ENCODE measurements around the gene AGRP. TPM values are rescaled to one million over a fixed set of nuclear protein-coding genes. Genes with fewer than 3 reads are reported as not detected.

AGRP gene
- total RNA-seq, 4 donors from 2014 or later, result not detected

DNA sequence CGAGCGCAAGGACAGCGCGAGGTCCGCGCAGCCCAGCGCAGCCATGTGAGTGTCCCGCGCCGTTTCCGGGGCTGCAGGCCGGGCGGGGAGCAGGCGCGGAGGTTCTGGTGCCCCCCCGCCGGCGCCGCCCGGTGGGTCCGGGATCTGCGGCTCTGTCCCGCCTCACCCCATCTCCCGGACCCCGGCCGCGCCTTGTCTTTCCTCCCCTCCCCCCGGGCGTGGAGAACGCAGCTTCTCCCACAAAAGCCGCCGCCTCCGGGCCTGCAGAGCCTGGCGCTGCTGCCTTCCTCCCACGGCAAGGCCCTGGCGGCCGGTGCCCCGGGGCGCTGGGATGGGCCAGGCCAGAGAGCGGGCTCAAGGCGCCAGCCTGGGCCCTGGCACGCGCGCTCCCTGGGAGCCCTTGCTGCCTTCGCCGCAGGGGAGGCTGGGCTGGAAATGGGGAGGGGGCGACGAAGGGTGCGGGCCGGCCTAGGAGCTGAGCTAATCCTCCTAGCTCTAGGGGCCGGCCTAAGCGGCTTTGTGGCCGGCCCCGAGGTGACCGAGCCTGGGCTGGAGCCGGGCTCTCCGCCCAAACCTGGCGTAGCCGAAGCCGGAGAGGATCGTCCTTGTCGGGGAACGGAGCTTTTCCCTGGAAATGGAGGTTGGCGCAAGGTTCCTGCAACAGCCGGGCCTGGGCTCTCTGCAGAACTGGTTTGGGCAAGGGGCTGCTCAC lies 45.7 kb upstream of the AGRP start:
- no peaks in the 10 kb centered on the region for H3K36me3 ChIP-seq
- peaks cover 31 to 36% of the 10 kb centered on the region in 2 donors for H3K4me1 ChIP-seq
- intact Hi-C loops (cut with DNase I), result loop anchor here (5.0 kb wide), 1 partner anchor 33 kb away; the partner anchor contains the start of gene CTCF
- H3K4me3 ChIP-seq (replicated peaks in 1 of 3), result peak overlapping the region; percentile 37 to 73 (median 70)
- H3K9me3 ChIP-seq, result no peaks in the 10 kb centered on the region
- 3 to 15% methylated on average over 5 to 48 of the region's 65 CpGs for WGBS, 2 donors
- peak overlapping the region; percentile 72 to 88 (median 80) for H3K27ac ChIP-seq
- H3K27me3 ChIP-seq, result no peaks in the 10 kb centered on the region
- DNase-seq, result peak; percentile 42 to 47
- peak in 1 of 2 donors; percentile 60 for TF ChIP-seq POLR2A (IDR thresholded peaks at IDR 0.05)
- TF ChIP-seq, protein P1, sequence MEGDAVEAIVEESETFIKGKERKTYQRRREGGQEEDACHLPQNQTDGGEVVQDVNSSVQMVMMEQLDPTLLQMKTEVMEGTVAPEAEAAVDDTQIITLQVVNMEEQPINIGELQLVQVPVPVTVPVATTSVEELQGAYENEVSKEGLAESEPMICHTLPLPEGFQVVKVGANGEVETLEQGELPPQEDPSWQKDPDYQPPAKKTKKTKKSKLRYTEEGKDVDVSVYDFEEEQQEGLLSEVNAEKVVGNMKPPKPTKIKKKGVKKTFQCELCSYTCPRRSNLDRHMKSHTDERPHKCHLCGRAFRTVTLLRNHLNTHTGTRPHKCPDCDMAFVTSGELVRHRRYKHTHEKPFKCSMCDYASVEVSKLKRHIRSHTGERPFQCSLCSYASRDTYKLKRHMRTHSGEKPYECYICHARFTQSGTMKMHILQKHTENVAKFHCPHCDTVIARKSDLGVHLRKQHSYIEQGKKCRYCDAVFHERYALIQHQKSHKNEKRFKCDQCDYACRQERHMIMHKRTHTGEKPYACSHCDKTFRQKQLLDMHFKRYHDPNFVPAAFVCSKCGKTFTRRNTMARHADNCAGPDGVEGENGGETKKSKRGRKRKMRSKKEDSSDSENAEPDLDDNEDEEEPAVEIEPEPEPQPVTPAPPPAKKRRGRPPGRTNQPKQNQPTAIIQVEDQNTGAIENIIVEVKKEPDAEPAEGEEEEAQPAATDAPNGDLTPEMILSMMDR (IDR thresholded peaks at IDR 0.05), result no peak

DNA sequence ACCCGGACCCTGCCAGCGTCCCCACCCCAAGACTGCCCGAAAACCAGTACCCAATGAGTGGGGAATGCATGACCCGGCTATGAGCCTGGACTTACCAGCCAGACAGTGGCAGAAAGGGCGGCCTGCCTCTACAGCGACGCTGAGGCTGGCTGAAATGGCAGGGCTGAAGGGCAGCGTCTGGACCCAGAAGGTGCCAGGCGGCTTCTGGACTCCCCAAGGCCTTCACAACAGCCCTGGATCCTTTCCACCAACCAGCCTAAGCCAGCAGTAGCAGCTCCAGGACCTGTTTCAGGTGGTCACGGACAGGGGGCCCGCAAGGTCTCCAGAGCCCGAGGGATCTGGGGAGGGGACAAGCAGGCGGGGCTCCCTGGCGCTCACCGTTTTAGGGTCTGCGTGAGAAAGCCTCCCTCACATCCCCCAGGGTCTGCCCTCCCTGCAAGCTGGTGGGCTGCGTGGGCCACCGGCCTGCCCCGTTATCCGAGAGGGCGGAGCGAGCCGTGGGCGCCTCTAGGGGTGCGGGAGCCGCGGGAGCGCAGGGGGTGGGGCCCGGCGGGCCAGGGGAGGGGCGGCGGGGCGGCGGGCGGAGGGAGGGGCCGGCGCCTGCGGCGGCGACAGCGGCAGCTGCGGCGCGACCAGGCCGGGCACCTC lies 45.0 kb upstream of the AGRP start, which contains the start of gene RIPOR1:
RIPOR1 (plus strand) TSS at position 608 of the 648 bp plus-strand sequence. CDS start 9,618 bp downstream, outside the sequence.
- 31 to 82% methylated on average over 7 to 13 of the region's 45 CpGs for WGBS, 2 donors
- Histone ChIP-seq H3K27ac (peak within 1 kb of the TSS; percentile 72 to 88 (median 80)), H3K4me3 (replicated peaks in 1 of 3) (peak within 1 kb of the TSS; percentile 38 to 73 (median 70)), H3K36me3 (no peaks in the 10 kb centered on the region), H3K9me3 (no peaks in the 10 kb centered on the region), H3K27me3 (no peaks in the 10 kb centered on the region), H3K4me1 (peaks cover 31 to 36% of the 10 kb centered on the region in 2 donors)
- TF ChIP-seq POLR2A (IDR thresholded peaks at IDR 0.05), result no peak
- TF ChIP-seq, protein P1 (IDR thresholded peaks at IDR 0.05), result peak in 2 of 6 experiments; percentile 1 to 10
- intact Hi-C loops (cut with DNase I), result loop anchor here (5.0 kb wide), 1 partner anchor 34 kb away; the partner anchor contains the start of gene CTCF
- DNase-seq, result peak; percentile 53 to 54

DNA sequence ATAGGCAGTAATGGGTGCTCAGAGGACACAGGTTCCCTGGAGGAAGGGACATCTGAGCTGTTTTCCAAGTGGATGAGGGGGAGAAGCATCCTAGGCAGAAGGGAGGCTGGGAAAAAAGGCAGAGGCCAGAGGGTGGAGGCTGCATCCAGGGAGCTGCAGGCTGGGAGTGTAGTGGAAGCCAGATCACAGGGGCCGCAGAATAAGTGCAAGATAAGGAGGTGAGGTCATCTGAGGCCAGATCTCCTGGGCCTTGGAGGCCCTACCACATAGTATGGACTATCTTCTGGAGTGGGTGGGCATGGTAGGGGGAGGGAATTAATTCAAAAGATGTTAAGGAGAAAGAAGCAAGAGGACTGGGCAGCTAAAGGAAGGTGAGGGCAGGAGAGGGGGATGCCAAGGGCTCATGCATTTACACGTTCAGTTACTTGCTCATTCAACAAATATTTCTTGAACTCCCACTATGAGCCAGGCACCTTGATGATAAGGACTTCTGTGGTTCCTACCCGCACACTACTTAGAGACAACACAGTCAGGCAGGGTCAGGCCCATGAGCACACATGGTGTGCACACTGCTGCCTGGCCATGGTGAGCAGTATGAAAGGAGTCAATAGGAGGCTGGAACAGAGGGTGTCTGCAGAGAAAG lies 42.9 kb upstream of the AGRP start:
- H3K27ac ChIP-seq, result no peak overlapping the region
- TF ChIP-seq, protein P1 (IDR thresholded peaks at IDR 0.05), result no peak
- no peak for TF ChIP-seq POLR2A (IDR thresholded peaks at IDR 0.05)
- WGBS, 2 donors, result 92 to 96% methylated on average over 3 of the region's 3 CpGs
- no peak for DNase-seq
- intact Hi-C loops (cut with DNase I), result loop anchor here (5.0 kb wide), 1 partner anchor 36 kb away; the partner anchor contains the start of gene CTCF
- peaks cover 23 to 24% of the 10 kb centered on the region in 2 donors for H3K4me1 ChIP-seq
- no peaks in the 10 kb centered on the region for H3K36me3 ChIP-seq
- no peaks in the 10 kb centered on the region for H3K27me3 ChIP-seq
- no peaks in the 10 kb centered on the region for H3K9me3 ChIP-seq
- no peak overlapping the region for H3K4me3 ChIP-seq (replicated peaks in 1 of 3)

DNA sequence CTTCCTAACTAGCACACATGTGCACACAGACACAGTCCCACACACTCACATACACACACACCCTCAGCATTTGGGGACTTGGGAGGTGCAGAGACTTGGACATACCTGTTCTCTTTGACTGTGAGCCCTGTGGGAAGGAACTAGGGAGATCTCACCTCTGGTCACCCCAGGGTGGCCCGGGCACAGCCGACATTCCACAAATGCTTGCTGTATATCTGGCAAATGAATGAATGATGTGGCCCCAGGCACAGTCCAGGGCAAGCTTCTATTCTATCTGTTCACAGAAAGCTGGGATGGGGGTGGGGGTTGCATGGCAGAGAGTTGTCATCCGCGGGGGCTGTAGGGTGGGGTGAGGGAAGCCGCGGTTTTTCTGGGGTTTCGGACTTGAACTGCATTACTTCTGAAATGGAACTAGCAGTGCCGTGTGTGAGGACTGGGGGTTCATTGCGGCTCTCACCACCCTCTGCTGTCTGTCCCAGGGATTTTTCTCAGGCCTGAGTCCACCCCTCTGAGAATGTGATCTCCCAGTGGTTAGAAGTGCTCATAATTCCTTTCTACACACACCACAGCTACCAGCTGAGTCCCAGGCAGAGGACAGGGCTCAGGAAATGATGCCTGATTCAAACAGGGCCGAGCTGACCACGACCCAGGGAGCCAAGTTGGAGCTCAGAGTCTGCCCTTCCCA lies 42.0 kb upstream of the AGRP start:
- Histone ChIP-seq H3K4me3 (replicated peaks in 1 of 3) (no peak overlapping the region), H3K27me3 (no peaks in the 10 kb centered on the region), H3K27ac (no peak overlapping the region), H3K36me3 (no peaks in the 10 kb centered on the region), H3K9me3 (no peaks in the 10 kb centered on the region), H3K4me1 (peaks cover 13 to 15% of the 10 kb centered on the region in 2 donors)
- 81% methylated on average over 9 to 11 of the region's 11 CpGs for WGBS, 2 donors
- no peak for DNase-seq
- intact Hi-C loops (cut with DNase I), result loop anchor here (5.0 kb wide), 1 partner anchor 37 kb away; the partner anchor contains the start of gene CTCF
- no peak for TF ChIP-seq POLR2A (IDR thresholded peaks at IDR 0.05)
- TF ChIP-seq, protein P1 (IDR thresholded peaks at IDR 0.05), result no peak

Data from thyroid gland (tissue), 4 donors.